ENCODE measurements around the gene KRTAP23-1. TPM values are rescaled to one million over a fixed set of nuclear protein-coding genes. Genes with fewer than 3 reads are reported as not detected.

The KRTAP23-1 gene
- total RNA-seq, 1 experiment from 2014 or later: not detected

- Mint-ChIP-seq H3K4me1 (ENCODE audit: insufficient read depth, unreplicated experiment) (no peaks in the 10 kb centered on the region), H3K9me3 (ENCODE audit: unreplicated experiment) (no peaks in the 10 kb centered on the region), H3K27ac (ENCODE audit: low read depth, unreplicated experiment) (no peak within 1 kb of the TSS), H3K36me3 (ENCODE audit: insufficient read depth, unreplicated experiment) (no peaks in the 10 kb centered on the region), H3K4me3 (ENCODE audit: unreplicated experiment) (no peak within 1 kb of the TSS), H3K27me3 (ENCODE audit: insufficient read depth, unreplicated experiment) (peaks cover 26% of the 10 kb centered on the region)
- BruUV-seq (replicated peaks): no TSS peak
- ChIA-PET POLR2A (no interaction called here), CTCF (no interaction called here)
- intact Hi-C loops (cut with micrococcal nuclease): no loop called here
- TF ChIP-seq CTCF (IDR thresholded peaks at IDR 0.05; ENCODE audit: unreplicated experiment): no peak
- no peak for DNase-seq (ENCODE audit: unreplicated experiment)
Observed at GRCh38 chr21:30372139-30372770, 23.8 kb upstream of the KRTAP23-1 start, which contains the start of gene KRTAP13-2. KRTAP13-2 (minus strand) TSS chr21:30372271; CDS start chr21:30372213, 58 bp downstream.

- H3K27me3 Mint-ChIP-seq (ENCODE audit: insufficient read depth, unreplicated experiment): peaks cover 61% of the 10 kb centered on the region
- no peak for TF ChIP-seq CTCF (IDR thresholded peaks at IDR 0.05; ENCODE audit: unreplicated experiment)
- H3K9me3 Mint-ChIP-seq (ENCODE audit: unreplicated experiment): no peaks in the 10 kb centered on the region
- ChIA-PET CTCF (interaction anchor here (0.7 kb wide), 1 partner anchor 130 kb away, joined by 3 read pairs; no protein-coding TSS in a partner anchor), POLR2A (no interaction called here)
- DNase-seq (ENCODE audit: unreplicated experiment): no peak
- H3K4me1 Mint-ChIP-seq (ENCODE audit: insufficient read depth, unreplicated experiment): no peaks in the 10 kb centered on the region
- BruUV-seq (replicated peaks): no TSS peak
- H3K36me3 Mint-ChIP-seq (ENCODE audit: insufficient read depth, unreplicated experiment): no peaks in the 10 kb centered on the region
- intact Hi-C loops (cut with micrococcal nuclease): no loop called here
- H3K27ac Mint-ChIP-seq (ENCODE audit: low read depth, unreplicated experiment): no peak overlapping the region
- no peak overlapping the region for H3K4me3 Mint-ChIP-seq (ENCODE audit: unreplicated experiment)
Observed at GRCh38 chr21:30355906-30356305, 7.5 kb upstream of the KRTAP23-1 start.

GRCh38 chr21:30354308-30355005, 6.1 kb upstream of the KRTAP23-1 start:
- CTCF ChIA-PET: no interaction called here
- Mint-ChIP-seq H3K4me1 (ENCODE audit: insufficient read depth, unreplicated experiment) (no peaks in the 10 kb centered on the region), H3K36me3 (ENCODE audit: insufficient read depth, unreplicated experiment) (no peaks in the 10 kb centered on the region), H3K27me3 (ENCODE audit: insufficient read depth, unreplicated experiment) (peaks cover 50% of the 10 kb centered on the region), H3K27ac (ENCODE audit: low read depth, unreplicated experiment) (no peak overlapping the region), H3K9me3 (ENCODE audit: unreplicated experiment) (no peaks in the 10 kb centered on the region), H3K4me3 (ENCODE audit: unreplicated experiment) (no peak overlapping the region)
- no TSS peak for BruUV-seq (replicated peaks)
- POLR2A ChIA-PET: interaction anchor here (0.6 kb wide), 1 partner anchor 86 kb away, joined by 3 read pairs; no protein-coding TSS in a partner anchor
- TF ChIP-seq CTCF (IDR thresholded peaks at IDR 0.05; ENCODE audit: unreplicated experiment): no peak
- intact Hi-C loops (cut with micrococcal nuclease): no loop called here
- DNase-seq (ENCODE audit: unreplicated experiment): no peak

GRCh38 chr21:30351534-30351933, 3.1 kb upstream of the KRTAP23-1 start:
- intact Hi-C loops (cut with micrococcal nuclease): no loop called here
- CTCF ChIA-PET: interaction anchor here (0.7 kb wide), 1 partner anchor 11 kb away, joined by 3 read pairs; no protein-coding TSS in a partner anchor
- H3K4me1 Mint-ChIP-seq (ENCODE audit: insufficient read depth, unreplicated experiment): no peaks in the 10 kb centered on the region
- H3K36me3 Mint-ChIP-seq (ENCODE audit: insufficient read depth, unreplicated experiment): no peaks in the 10 kb centered on the region
- DNase-seq (ENCODE audit: unreplicated experiment): no peak
- POLR2A ChIA-PET: no interaction called here
- no TSS peak for BruUV-seq (replicated peaks)
- no peak overlapping the region for H3K4me3 Mint-ChIP-seq (ENCODE audit: unreplicated experiment)
- no peaks in the 10 kb centered on the region for H3K9me3 Mint-ChIP-seq (ENCODE audit: unreplicated experiment)
- no peak overlapping the region for H3K27ac Mint-ChIP-seq (ENCODE audit: low read depth, unreplicated experiment)
- H3K27me3 Mint-ChIP-seq (ENCODE audit: insufficient read depth, unreplicated experiment): peaks cover 44% of the 10 kb centered on the region
- no peak for TF ChIP-seq CTCF (IDR thresholded peaks at IDR 0.05; ENCODE audit: unreplicated experiment)
